Gastroesophageal sphincter (tissue), 2 donors: ENCODE measurements around the gene USP26.

Experiments used
- EP300 ChIP-seq: sonication (generic); formaldehyde crosslinking; IDR thresholded peaks from one replicate; pipeline ENCODE4 v1.6.1; 2017; ENCODE audit warnings: antibody characterized with exemption, mild to moderate bottlenecking
- POLR2A ChIP-seq, 2 donors: fragments of 450-650 bp; IDR thresholded peaks; one replicate each; pipeline ENCODE4 v1.6.1; 2017; ENCODE audit warnings: antibody characterized with exemption in 2 of 2, mild to moderate bottlenecking in 2 of 2, moderate library complexity in 1 of 2

DNA sequence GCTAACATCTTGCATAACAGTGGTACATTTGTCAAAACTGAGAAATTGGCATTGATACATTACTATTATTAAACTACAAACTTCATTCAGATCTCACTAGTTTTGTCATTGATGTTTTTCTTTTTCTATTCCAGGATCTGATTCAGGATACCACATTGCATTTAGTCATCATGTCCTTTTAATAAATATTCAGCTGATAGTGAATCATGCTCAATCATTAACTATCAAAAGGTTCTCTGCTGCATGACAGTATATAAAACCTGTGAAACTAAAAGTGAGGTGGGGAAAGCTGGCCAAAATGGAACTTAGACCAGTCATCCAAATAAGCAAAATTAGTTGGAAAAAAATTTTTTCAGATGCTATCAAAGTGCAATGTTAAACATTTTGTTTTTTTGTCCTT, 110.4 kb downstream of the USP26 start:
- TF ChIP-seq POLR2A (IDR thresholded peaks at IDR 0.05) (no peak), EP300 (no peak)
